Measurements from ENCODE around the gene PARD3B.

GRCh38 chr2:204654669-204655068, 109.4 kb downstream of the PARD3B start:
- TF ChIP-seq GATA2 (IDR thresholded peaks at IDR 0.05; ENCODE audit: low read depth, low read length) = no peak
- TF ChIP-seq GATA3 (IDR thresholded peaks at IDR 0.05; ENCODE audit: low read depth, low read length) = no peak

All from SH-SY5Y (cell line).